Activated naive CD4-positive, alpha-beta T cell treated with anti-CD3 and anti-CD28 coated beads, Interleukin-2, amount 10 ng/mL, durations not matched to agents 5 hours and 36 hours (primary cell): ENCODE measurements around the gene HRNR. TPM values are rescaled to one million over a fixed set of nuclear protein-coding genes. Genes with fewer than 3 reads are reported as not detected.

ENCODE experiments used
- total RNA-seq, 2 experiments: library from RNA; stranded (reverse); gene quantifications; one replicate each; pipeline ENCODE4 v1.2.3, GENCODE V29; 2021

Gene HRNR
- total RNA-seq = not detected

GRCh38 chr1:152224093-152224492, at the start of gene HRNR:
Gene HRNR (minus strand): TSS chr1:152224193. CDS start chr1:152223253, 940 bp downstream.

Other genes starting within 250 kb of the HRNR start
- gene S100A10, start 230.3 kb downstream of the HRNR start, total RNA-seq = 100 to 1,000 TPM; 489 to 516 TPM
- 100 to 1,000 TPM; 304 to 323 TPM for gene S100A11, start 187.2 kb downstream of the HRNR start, total RNA-seq
- gene TCHHL1, start 135.1 kb downstream of the HRNR start, total RNA-seq = not detected
- gene TCHH, start 108.7 kb downstream of the HRNR start, total RNA-seq = under 1 TPM in 1 of 2 experiments, not detected in 1; 0.02 TPM
- not detected for gene RPTN, start 65.0 kb downstream of the HRNR start, total RNA-seq
- not detected for gene FLG, start 101.0 kb upstream of the HRNR start, total RNA-seq
- not detected for gene FLG2, start 135.8 kb upstream of the HRNR start, total RNA-seq
- not detected for gene CRNN, start 190.1 kb upstream of the HRNR start, total RNA-seq